ENCODE results near the gene CCDC97. TPM values are rescaled to one million over a fixed set of nuclear protein-coding genes. Genes with fewer than 3 reads are reported as not detected.
A peak's percentile ranks its signal among the peaks of the same experiment; 100 is the strongest.

Gene CCDC97
- total RNA-seq, 4 donors from 2014 or later, result 8.6 to 15.3 (median 15.1) TPM

DNA sequence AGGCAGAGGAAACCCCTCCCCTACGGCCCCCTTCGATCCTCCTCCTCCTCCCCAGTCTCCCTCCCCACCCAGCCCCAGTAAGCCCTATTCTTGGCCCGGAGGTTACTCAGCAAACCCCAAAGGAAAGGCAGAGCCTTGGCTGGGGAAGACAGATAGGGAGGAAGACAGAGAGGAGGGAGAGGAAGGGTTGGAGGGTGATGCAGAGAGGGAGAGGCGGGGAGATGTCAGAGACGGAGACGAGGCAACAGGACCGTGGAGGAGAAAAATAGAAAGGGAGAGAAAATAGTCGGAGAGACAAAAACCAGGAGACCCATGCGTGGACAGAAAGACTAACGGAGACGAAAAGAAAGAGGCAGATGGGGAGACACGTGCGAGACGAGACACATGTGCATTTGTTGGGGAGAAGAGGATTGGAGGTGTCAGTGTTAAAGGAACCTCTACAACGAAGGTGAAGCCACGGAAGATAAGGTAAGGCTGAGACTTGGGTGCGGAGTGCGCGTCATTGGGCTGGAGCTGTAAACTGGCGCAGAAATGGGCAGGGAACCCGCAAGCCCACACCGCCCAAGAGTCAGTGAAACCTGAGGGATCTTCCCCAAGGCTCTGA, 40.9 kb downstream of the CCDC97 start:
- Histone ChIP-seq H3K27ac (peak overlapping the region; percentile 75 to 80 (median 80)), H3K4me1 (peaks cover 0 to 32% of the 10 kb centered on the region in 2 donors), H3K27me3 (peaks cover 27 to 51% (median 45%) of the 10 kb centered on the region in 3 donors), H3K36me3 (no peaks in the 10 kb centered on the region), H3K4me3 (peak overlapping the region; percentile 67 to 76 (median 73)), H3K9me3 (no peaks in the 10 kb centered on the region)
- ATAC-seq, result peak in 1 of 2 donors; percentile 4
- in situ Hi-C loops (cut with MboI; ENCODE audit: low sequenced_read_pairs in 4 of 4), result no loop called here
- no peak for DNase-seq
- intact Hi-C loops (cut with DNase I; ENCODE audit: low total_unique reads), result loop anchor here (5.0 kb wide), 1 partner anchor 149 kb away; no protein-coding TSS in a partner anchor
- TF ChIP-seq POLR2A (IDR thresholded peaks at IDR 0.05), result no peak
- TF ChIP-seq, protein P1, sequence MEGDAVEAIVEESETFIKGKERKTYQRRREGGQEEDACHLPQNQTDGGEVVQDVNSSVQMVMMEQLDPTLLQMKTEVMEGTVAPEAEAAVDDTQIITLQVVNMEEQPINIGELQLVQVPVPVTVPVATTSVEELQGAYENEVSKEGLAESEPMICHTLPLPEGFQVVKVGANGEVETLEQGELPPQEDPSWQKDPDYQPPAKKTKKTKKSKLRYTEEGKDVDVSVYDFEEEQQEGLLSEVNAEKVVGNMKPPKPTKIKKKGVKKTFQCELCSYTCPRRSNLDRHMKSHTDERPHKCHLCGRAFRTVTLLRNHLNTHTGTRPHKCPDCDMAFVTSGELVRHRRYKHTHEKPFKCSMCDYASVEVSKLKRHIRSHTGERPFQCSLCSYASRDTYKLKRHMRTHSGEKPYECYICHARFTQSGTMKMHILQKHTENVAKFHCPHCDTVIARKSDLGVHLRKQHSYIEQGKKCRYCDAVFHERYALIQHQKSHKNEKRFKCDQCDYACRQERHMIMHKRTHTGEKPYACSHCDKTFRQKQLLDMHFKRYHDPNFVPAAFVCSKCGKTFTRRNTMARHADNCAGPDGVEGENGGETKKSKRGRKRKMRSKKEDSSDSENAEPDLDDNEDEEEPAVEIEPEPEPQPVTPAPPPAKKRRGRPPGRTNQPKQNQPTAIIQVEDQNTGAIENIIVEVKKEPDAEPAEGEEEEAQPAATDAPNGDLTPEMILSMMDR (IDR thresholded peaks at IDR 0.05 in 4 of 5, conservative IDR thresholded peaks at IDR 0.05 in 1 of 5), result no peak

DNA sequence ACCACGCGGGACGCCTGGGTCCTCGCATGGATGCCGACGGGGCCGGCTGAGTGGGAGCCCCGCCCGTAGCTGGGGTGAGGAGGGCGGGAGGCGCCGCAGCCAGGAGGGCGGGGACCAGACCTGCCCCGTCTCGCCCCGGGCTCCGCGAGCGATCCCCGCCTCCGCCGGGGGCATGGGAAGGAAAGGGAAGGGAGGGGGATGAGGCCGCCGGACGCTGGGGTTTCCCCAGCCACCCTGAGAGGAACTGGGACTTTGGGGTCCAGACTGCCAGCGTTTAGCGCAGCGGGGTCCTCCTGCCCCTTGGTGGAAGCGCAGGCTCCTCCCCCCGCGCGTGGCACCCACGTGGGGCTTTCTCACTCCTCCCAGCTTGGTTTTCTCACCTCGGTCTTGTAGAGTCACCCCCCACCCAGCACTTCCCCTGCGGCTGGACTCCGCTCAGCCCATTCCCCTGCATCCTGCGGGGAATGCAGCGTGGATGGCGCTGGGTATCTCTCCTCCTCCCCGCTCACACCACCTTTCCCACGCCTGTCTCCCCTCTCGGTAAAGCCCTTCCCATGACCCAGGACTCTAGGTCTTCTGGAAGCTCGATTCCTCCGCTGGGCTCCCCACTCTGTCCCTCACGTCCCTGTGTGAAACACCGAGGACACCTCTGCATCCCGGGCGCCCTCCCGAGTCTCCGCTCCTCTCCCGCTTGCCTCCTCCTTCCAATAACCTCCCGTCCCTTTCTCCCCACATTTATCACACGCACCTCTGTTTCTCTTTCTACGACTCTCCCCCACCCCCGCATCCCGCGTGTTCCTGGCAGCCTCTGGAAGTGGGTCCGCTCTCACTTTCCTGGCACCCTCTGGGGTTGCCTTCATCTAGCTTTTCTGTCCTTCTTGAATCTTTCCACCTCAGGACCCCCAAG, 41.6 kb downstream of the CCDC97 start:
- intact Hi-C loops (cut with DNase I; ENCODE audit: low total_unique reads), result loop anchor here (2.0 to 5.0 kb wide), 2 partner anchors 25 to 149 kb away; no protein-coding TSS in a partner anchor
- Histone ChIP-seq H3K36me3 (no peaks in the 10 kb centered on the region), H3K27me3 (peaks cover 27 to 51% (median 45%) of the 10 kb centered on the region in 3 donors), H3K4me3 (peak overlapping the region; percentile 67 to 76 (median 73)), H3K27ac (peak overlapping the region; percentile 75 to 80 (median 80)), H3K9me3 (no peaks in the 10 kb centered on the region), H3K4me1 (peaks cover 0 to 32% of the 10 kb centered on the region in 2 donors)
- DNase-seq (peak in 1 of 2 donors; percentile 37), ATAC-seq (peak; percentile 25 to 26)
- peak in 1 of 2 donors; percentile 40 for TF ChIP-seq POLR2A (IDR thresholded peaks at IDR 0.05)
- TF ChIP-seq, protein P1 (IDR thresholded peaks at IDR 0.05 in 4 of 5, conservative IDR thresholded peaks at IDR 0.05 in 1 of 5), result no peak
- in situ Hi-C loops (cut with MboI; ENCODE audit: low sequenced_read_pairs in 4 of 4), result no loop called here

DNA sequence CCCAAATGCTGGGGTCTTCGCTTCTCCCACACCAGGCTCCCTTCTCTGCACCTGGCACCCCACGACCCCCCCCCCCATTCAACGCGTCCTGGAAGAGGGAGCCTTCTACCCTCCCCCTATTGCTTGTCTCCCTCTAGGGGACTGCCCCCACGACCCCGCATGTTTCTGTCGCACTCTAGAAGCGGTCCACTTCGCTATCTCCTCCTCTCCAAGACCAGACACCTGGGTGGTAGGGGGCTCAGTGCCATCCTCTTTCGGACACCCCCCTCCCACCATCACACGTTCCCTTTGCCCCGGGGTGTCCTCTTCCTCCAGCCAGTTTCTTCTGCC, 42.3 kb downstream of the CCDC97 start:
- intact Hi-C loops (cut with DNase I; ENCODE audit: low total_unique reads), result loop anchor here (2.0 to 5.0 kb wide), 2 partner anchors 25 to 150 kb away; no protein-coding TSS in a partner anchor
- ATAC-seq, result no peak
- DNase-seq, result no peak
- H3K27me3 ChIP-seq, result peaks cover 27 to 51% (median 45%) of the 10 kb centered on the region in 3 donors
- peak overlapping the region; percentile 75 to 80 (median 80) for H3K27ac ChIP-seq
- H3K4me3 ChIP-seq, result peak overlapping the region; percentile 67 to 76 (median 73)
- no peaks in the 10 kb centered on the region for H3K36me3 ChIP-seq
- peaks cover 0 to 32% of the 10 kb centered on the region in 2 donors for H3K4me1 ChIP-seq
- in situ Hi-C loops (cut with MboI; ENCODE audit: low sequenced_read_pairs in 4 of 4), result no loop called here
- H3K9me3 ChIP-seq, result no peaks in the 10 kb centered on the region
- TF ChIP-seq, protein P1 (IDR thresholded peaks at IDR 0.05 in 4 of 5, conservative IDR thresholded peaks at IDR 0.05 in 1 of 5), result no peak
- TF ChIP-seq POLR2A (IDR thresholded peaks at IDR 0.05), result no peak

DNA sequence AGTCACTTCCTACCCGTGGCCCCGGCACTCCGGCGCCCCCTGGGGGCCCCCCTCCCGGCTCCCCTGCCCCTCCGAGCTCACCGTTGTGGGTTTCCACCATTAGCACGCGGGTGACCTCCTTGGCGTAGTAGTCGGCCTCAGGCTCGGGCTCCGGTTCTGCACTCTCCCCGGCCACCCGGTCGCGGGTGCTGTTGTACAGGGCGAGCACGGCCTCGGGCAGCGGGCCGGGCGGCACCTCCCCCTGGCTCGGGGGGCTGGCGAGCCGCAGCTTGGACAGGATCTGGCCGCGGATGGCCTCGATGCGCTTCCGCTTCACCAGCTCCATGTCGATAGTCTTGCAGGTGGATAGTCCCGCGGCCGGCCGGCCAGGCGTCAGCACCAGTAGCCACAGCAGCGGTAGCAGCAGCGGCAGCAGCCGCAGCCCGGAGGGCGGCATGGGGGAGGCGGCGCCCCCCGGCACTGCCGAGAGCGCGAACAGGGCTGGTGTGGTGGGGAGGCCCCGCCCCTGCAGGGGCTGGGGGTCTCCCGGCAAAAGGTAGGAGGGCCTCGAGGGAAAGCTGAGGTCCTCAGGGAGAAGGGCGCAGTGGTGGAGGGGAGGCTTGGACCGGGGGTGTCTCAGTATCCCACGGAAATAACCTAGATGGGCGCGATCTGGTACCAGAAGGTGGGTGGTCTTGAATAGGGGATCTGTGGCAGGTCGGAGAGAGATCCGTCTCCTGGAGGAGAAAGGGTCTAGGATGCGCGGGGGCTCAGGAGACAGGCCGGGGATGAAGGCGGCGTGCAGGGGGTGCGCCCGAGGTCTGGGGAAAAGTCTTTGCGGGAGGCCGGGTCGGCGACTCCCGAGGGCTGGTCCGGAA, 42.9 kb downstream of the CCDC97 start:
- Histone ChIP-seq H3K27ac (peak overlapping the region; percentile 75 to 80 (median 80)), H3K4me3 (peak overlapping the region; percentile 67 to 76 (median 73)), H3K4me1 (peaks cover 0 to 32% of the 10 kb centered on the region in 2 donors), H3K9me3 (no peaks in the 10 kb centered on the region), H3K36me3 (no peaks in the 10 kb centered on the region), H3K27me3 (peaks cover 27 to 51% (median 45%) of the 10 kb centered on the region in 3 donors)
- TF ChIP-seq POLR2A (IDR thresholded peaks at IDR 0.05), result no peak
- TF ChIP-seq, protein P1 (IDR thresholded peaks at IDR 0.05 in 4 of 5, conservative IDR thresholded peaks at IDR 0.05 in 1 of 5), result peak in 3 of 5 experiments; percentile 19 to 54 (median 31)
- intact Hi-C loops (cut with DNase I; ENCODE audit: low total_unique reads) (loop anchor here (2.0 to 5.0 kb wide), 2 partner anchors 26 to 151 kb away; no protein-coding TSS in a partner anchor), in situ Hi-C loops (cut with MboI; ENCODE audit: low sequenced_read_pairs in 4 of 4) (no loop called here)
- peak in 1 of 2 donors; percentile 21 for ATAC-seq
- DNase-seq, result peak in 1 of 2 donors; percentile 35

Measured in gastrocnemius medialis (tissue), 4 donors.